Measurements from ENCODE around the gene MEA1. TPM values are rescaled to one million over a fixed set of nuclear protein-coding genes. Genes with fewer than 3 reads are reported as not detected.
A peak's percentile ranks its signal among the peaks of the same experiment; 100 is the strongest.

Gene MEA1
- total and polyA plus RNA-seq, 5 donors from 2014 or later = 27.6 to 121 (median 76.1) TPM

DNA sequence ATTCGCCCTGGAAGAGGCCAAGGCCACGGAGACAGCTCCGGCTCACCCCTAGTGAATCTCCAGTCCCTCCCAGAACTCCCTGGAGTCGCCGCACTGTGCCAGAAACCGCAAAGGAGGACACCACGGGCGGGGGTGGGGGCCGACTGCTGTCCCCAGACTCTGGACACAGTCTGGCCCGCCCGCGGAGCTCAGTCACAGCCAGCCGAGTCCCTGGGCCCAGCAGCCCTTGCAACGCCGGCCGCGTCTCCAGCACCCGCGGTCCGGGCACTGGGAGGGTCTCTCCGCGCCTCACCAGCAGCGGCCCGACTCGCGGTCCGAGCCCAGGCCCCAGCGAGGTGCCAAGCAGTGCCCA lies 35.3 kb downstream of the MEA1 start:
- DNase-seq = peak in 1 of 3 donors; percentile 16
- peaks cover 18 to 61% (median 32%) of the 10 kb centered on the region in 4 donors for H3K4me1 Mint-ChIP-seq
- Histone ChIP-seq H3K4me1 (ENCODE audit: control insufficient read depth, insufficient read depth, low read length, poor library complexity, severe bottlenecking) (peaks cover 32% of the 10 kb centered on the region), H3K36me3 (ENCODE audit: control insufficient read depth, insufficient read depth, low read length) (peaks cover 4% of the 10 kb centered on the region), H3K4me3 (ENCODE audit: low read depth, low read length) (peak overlapping the region; percentile 68), H3K27me3 (ENCODE audit: control insufficient read depth, insufficient read depth, low read length) (no peaks in the 10 kb centered on the region), H3K9me3 (ENCODE audit: control insufficient read depth in 2 of 2, low read length in 2 of 2) (no peaks in the 10 kb centered on the region), H3K27ac (ENCODE audit: insufficient read depth, low read length, poor library complexity, severe bottlenecking) (peak overlapping the region; percentile 96)
- ATAC-seq (ENCODE audit: low read depth in 2 of 2) = no peak
- H3K4me3 Mint-ChIP-seq = peak overlapping the region; percentile 81 to 94 (median 90)
- H3K36me3 Mint-ChIP-seq = peaks cover 8% of the 10 kb centered on the region
- no peaks in the 10 kb centered on the region for H3K27me3 Mint-ChIP-seq
- H3K9me3 Mint-ChIP-seq = no peaks in the 10 kb centered on the region
- peak overlapping the region in 2 of 3 donors; percentile 85 to 92 for H3K27ac Mint-ChIP-seq

DNA sequence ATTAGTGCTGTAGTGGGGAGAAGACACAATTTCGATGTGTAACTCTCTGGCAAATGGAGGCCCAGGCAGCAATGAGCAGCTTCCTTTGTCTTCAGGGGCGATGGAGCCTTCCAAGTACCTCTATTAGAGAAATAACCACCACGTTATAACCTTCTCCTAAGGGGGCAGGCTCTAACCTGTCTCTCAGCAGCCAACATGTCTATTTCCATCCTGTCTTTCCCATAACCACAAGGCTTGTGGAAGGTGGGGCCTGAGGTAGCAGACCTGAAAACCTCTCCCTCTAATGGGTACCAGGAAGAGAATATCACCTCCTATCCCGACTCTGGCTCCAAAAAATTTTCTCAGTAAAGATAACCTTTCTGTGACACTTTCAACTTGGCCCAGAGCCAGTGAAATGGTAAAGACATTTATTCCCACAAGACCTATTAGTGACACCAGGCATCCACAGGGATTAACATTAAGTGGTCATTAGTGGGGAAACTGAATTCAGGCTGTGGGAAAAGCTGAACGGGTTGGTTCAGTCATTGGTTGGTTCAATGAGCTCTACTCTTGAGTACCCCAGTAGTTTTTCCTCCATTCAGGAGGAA lies 38.7 kb downstream of the MEA1 start:
- H3K27me3 Mint-ChIP-seq = no peaks in the 10 kb centered on the region
- no peaks in the 10 kb centered on the region for H3K9me3 ChIP-seq (ENCODE audit: control insufficient read depth in 2 of 2, low read length in 2 of 2)
- H3K4me3 Mint-ChIP-seq = peak overlapping the region in 2 of 4 donors; percentile 5 to 32
- peak overlapping the region in 1 of 3 donors; percentile 46 for H3K27ac Mint-ChIP-seq
- H3K36me3 ChIP-seq (ENCODE audit: control insufficient read depth, insufficient read depth, low read length) = peaks cover 4% of the 10 kb centered on the region
- peaks cover 29% of the 10 kb centered on the region for H3K4me1 ChIP-seq (ENCODE audit: control insufficient read depth, insufficient read depth, low read length, poor library complexity, severe bottlenecking)
- no peaks in the 10 kb centered on the region for H3K9me3 Mint-ChIP-seq
- H3K27ac ChIP-seq (ENCODE audit: insufficient read depth, low read length, poor library complexity, severe bottlenecking) = no peak overlapping the region
- H3K4me3 ChIP-seq (ENCODE audit: low read depth, low read length) = no peak overlapping the region
- H3K27me3 ChIP-seq (ENCODE audit: control insufficient read depth, insufficient read depth, low read length) = no peaks in the 10 kb centered on the region
- H3K36me3 Mint-ChIP-seq = peaks cover 8% of the 10 kb centered on the region
- ATAC-seq (ENCODE audit: low read depth in 2 of 2) (no peak), DNase-seq (no peak)
- peaks cover 22 to 53% (median 30%) of the 10 kb centered on the region in 4 donors for H3K4me1 Mint-ChIP-seq

DNA sequence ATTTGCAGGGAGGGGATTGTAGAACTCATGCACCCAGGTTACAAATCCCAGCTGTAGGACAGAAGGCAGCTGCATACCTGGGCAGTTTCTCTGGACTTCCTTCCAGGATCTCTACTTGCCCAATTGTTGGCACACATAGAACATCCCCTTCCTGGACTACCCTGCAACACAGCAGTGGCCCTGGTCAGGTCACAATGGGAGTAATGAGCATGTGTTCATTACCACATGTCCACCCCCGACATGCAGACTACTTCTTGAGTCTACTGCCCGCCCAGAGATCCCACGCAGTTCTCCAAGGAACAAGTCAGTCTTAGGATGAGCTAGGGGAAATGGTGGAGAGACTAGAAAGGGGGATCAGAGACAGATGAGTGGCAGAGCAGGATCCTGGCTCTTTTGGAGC lies 39.8 kb downstream of the MEA1 start:
- Mint-ChIP-seq H3K27me3 (no peaks in the 10 kb centered on the region), H3K9me3 (no peaks in the 10 kb centered on the region), H3K27ac (peak overlapping the region in 2 of 3 donors; percentile 86 to 88), H3K36me3 (peaks cover 8% of the 10 kb centered on the region), H3K4me1 (peaks cover 16 to 42% (median 22%) of the 10 kb centered on the region in 4 donors), H3K4me3 (peak overlapping the region in 1 of 4 donors; percentile 61)
- H3K36me3 ChIP-seq (ENCODE audit: control insufficient read depth, insufficient read depth, low read length) = peaks cover 7% of the 10 kb centered on the region
- H3K27me3 ChIP-seq (ENCODE audit: control insufficient read depth, insufficient read depth, low read length) = no peaks in the 10 kb centered on the region
- peaks cover 21% of the 10 kb centered on the region for H3K4me1 ChIP-seq (ENCODE audit: control insufficient read depth, insufficient read depth, low read length, poor library complexity, severe bottlenecking)
- no peak overlapping the region for H3K4me3 ChIP-seq (ENCODE audit: low read depth, low read length)
- DNase-seq (no peak), ATAC-seq (ENCODE audit: low read depth in 2 of 2) (no peak)
- H3K27ac ChIP-seq (ENCODE audit: insufficient read depth, low read length, poor library complexity, severe bottlenecking) = no peak overlapping the region
- no peaks in the 10 kb centered on the region for H3K9me3 ChIP-seq (ENCODE audit: control insufficient read depth in 2 of 2, low read length in 2 of 2)

DNA sequence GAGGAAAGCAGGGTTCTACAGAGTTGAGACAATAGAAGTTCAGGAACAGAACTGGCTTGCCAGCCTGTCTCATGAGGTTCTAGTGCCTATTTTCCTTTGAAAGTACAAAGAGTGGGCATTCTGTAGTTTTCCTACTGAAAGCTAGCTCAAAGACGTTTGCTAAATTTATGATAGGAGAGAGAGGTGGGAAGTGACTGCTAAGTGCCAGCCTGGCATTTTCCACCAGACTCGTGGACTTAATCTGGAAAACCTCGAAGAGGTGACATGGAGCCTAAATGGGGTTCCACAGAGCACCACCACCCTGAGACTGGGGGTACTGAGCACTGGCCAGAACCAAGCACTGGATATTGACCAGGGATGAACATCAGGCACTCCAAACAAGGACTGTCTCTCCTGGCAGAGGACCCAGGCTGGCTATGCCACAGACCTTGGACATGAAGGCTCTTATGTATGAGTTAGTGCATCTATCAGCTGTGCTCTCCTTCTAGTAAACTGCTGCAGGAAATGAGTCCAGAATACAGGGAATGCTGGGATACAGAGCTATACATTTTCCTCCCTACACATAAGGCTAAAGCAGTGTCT lies 41.9 kb downstream of the MEA1 start:
- H3K27ac Mint-ChIP-seq = no peak overlapping the region
- H3K9me3 Mint-ChIP-seq = no peaks in the 10 kb centered on the region

DNA sequence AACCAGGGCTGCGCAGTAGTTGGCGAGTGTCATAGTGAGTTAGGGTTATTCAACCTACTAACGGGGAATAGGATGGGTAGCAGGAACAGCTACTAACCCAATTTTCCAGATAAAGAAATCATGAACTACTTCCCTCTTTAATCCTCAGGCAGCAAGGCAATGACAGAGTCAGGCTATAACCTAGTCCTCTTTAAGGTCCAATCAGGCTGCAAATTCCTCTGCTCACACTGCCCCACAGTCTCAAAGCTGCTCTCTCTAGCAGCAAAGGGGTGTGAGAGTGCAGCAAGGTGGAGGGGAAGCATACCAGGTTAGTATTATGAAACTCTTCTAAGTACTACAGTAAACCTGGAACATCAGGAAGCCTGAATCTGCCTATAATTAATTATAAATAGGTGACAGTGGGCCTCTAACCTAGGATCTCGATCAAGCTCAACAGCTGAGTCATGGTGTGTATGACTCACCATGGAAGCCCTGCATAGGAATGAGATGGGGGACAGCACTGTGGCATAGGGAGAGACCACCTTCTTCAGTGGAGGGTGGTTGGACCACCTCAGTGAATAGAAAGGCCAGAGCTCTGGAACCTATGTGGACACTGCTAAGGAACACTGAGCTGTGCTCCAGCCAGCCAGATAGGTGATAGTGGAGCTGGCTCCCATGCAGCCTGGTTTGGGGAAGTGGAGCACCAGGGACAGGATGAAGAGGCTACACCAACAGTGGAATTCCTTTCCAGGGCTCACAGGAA lies 42.7 kb downstream of the MEA1 start:
- DNase-seq (no peak), ATAC-seq (ENCODE audit: low read depth in 2 of 2) (no peak)
- H3K27me3 Mint-ChIP-seq = no peaks in the 10 kb centered on the region
- H3K27ac Mint-ChIP-seq = peak overlapping the region in 1 of 3 donors; percentile 15
- peaks cover 9 to 21% (median 9%) of the 10 kb centered on the region in 4 donors for H3K4me1 Mint-ChIP-seq
- H3K4me1 ChIP-seq (ENCODE audit: control insufficient read depth, insufficient read depth, low read length, poor library complexity, severe bottlenecking) = no peaks in the 10 kb centered on the region
- H3K36me3 ChIP-seq (ENCODE audit: control insufficient read depth, insufficient read depth, low read length) = peaks cover 9% of the 10 kb centered on the region
- no peaks in the 10 kb centered on the region for H3K9me3 ChIP-seq (ENCODE audit: control insufficient read depth in 2 of 2, low read length in 2 of 2)
- no peak overlapping the region for H3K4me3 Mint-ChIP-seq
- H3K9me3 Mint-ChIP-seq = no peaks in the 10 kb centered on the region
- H3K36me3 Mint-ChIP-seq = peaks cover 5% of the 10 kb centered on the region
- no peak overlapping the region for H3K27ac ChIP-seq (ENCODE audit: insufficient read depth, low read length, poor library complexity, severe bottlenecking)
- H3K27me3 ChIP-seq (ENCODE audit: control insufficient read depth, insufficient read depth, low read length) = no peaks in the 10 kb centered on the region
- H3K4me3 ChIP-seq (ENCODE audit: low read depth, low read length) = no peak overlapping the region

More for the DNA sequence above, 41.9 kb downstream of the MEA1 start:
- no peaks in the 10 kb centered on the region for H3K9me3 ChIP-seq (ENCODE audit: control insufficient read depth in 2 of 2, low read length in 2 of 2)
- no peak overlapping the region for H3K4me3 ChIP-seq (ENCODE audit: low read depth, low read length)
- no peaks in the 10 kb centered on the region for H3K27me3 ChIP-seq (ENCODE audit: control insufficient read depth, insufficient read depth, low read length)
- no peak overlapping the region for H3K27ac ChIP-seq (ENCODE audit: insufficient read depth, low read length, poor library complexity, severe bottlenecking)
- Mint-ChIP-seq H3K4me3 (no peak overlapping the region), H3K27me3 (no peaks in the 10 kb centered on the region), H3K36me3 (peaks cover 6% of the 10 kb centered on the region), H3K4me1 (peaks cover 12 to 29% (median 15%) of the 10 kb centered on the region in 4 donors)
- DNase-seq (no peak), ATAC-seq (ENCODE audit: low read depth in 2 of 2) (no peak)
- H3K36me3 ChIP-seq (ENCODE audit: control insufficient read depth, insufficient read depth, low read length) = peaks cover 9% of the 10 kb centered on the region
- peaks cover 4% of the 10 kb centered on the region for H3K4me1 ChIP-seq (ENCODE audit: control insufficient read depth, insufficient read depth, low read length, poor library complexity, severe bottlenecking)

DNA sequence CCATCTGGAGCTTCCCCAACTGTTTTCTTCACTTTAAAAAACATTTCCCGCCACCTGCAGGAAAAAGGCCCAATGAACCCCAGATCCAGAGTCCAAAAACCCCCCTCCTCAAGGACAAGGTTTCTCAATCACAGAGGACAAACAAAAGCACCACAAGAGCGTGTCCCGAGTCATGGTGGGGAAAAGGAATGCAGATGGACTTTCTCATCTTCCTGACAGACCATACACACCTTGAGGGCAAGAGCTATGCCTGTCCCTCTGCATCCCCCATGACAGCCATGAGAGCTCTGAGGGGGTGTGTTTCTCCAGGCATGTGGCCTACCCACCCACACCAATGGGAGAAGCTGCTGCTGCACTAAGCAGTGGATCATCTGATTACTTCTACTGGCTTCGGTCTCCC lies 43.8 kb downstream of the MEA1 start:
- Histone ChIP-seq H3K4me3 (ENCODE audit: low read depth, low read length) (no peak overlapping the region), H3K27ac (ENCODE audit: insufficient read depth, low read length, poor library complexity, severe bottlenecking) (no peak overlapping the region), H3K27me3 (ENCODE audit: control insufficient read depth, insufficient read depth, low read length) (no peaks in the 10 kb centered on the region), H3K36me3 (ENCODE audit: control insufficient read depth, insufficient read depth, low read length) (peaks cover 13% of the 10 kb centered on the region), H3K9me3 (ENCODE audit: control insufficient read depth in 2 of 2, low read length in 2 of 2) (no peaks in the 10 kb centered on the region), H3K4me1 (ENCODE audit: control insufficient read depth, insufficient read depth, low read length, poor library complexity, severe bottlenecking) (no peaks in the 10 kb centered on the region)
- Mint-ChIP-seq H3K36me3 (peaks cover 5% of the 10 kb centered on the region), H3K4me1 (peaks cover 2 to 13% (median 6%) of the 10 kb centered on the region in 4 donors), H3K4me3 (no peak overlapping the region), H3K27ac (no peak overlapping the region), H3K27me3 (no peaks in the 10 kb centered on the region), H3K9me3 (no peaks in the 10 kb centered on the region)
- DNase-seq (no peak), ATAC-seq (ENCODE audit: low read depth in 2 of 2) (no peak)

DNA sequence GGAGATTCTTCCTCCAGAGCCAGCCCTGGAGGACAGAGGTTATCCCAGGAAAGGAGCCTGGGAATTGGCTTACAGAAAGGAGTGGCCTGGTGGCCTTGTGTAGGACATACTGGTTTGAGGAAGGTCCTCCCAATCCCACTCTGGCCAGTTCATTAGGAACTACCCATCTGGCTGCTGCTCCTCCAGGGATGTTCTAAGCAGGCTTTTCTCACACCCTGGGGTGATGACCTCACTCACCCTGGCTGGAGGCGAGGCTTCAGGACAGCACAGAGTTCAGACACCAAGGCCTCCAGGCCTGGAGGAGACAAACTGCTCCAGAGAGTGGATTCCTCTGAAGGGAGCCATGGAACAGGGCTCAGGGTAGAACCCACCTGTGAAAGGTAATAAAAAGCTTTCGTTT lies 44.3 kb downstream of the MEA1 start:
- Mint-ChIP-seq H3K27me3 (no peaks in the 10 kb centered on the region), H3K27ac (no peak overlapping the region), H3K36me3 (peaks cover 5% of the 10 kb centered on the region), H3K4me3 (no peak overlapping the region), H3K4me1 (peaks cover 0 to 10% (median 6%) of the 10 kb centered on the region in 4 donors), H3K9me3 (no peaks in the 10 kb centered on the region)
- Histone ChIP-seq H3K27ac (ENCODE audit: insufficient read depth, low read length, poor library complexity, severe bottlenecking) (no peak overlapping the region), H3K4me1 (ENCODE audit: control insufficient read depth, insufficient read depth, low read length, poor library complexity, severe bottlenecking) (no peaks in the 10 kb centered on the region), H3K4me3 (ENCODE audit: low read depth, low read length) (no peak overlapping the region), H3K36me3 (ENCODE audit: control insufficient read depth, insufficient read depth, low read length) (peaks cover 13% of the 10 kb centered on the region), H3K9me3 (ENCODE audit: control insufficient read depth in 2 of 2, low read length in 2 of 2) (no peaks in the 10 kb centered on the region), H3K27me3 (ENCODE audit: control insufficient read depth, insufficient read depth, low read length) (no peaks in the 10 kb centered on the region)
- DNase-seq (no peak), ATAC-seq (ENCODE audit: low read depth in 2 of 2) (no peak)

Measured in CD4-positive, CD25-positive, alpha-beta regulatory T cell (primary cell).